GM21576 (cell line): ENCODE results near the gene HTRA1.

Experiments
- ATAC-seq: cut with Tn5 transposase; IDR thresholded peaks from one replicate; pipeline ENCODE4 v1.9.1; 2021; ENCODE audit warnings: mild to moderate bottlenecking, moderate library complexity; ENCODE audit not compliant: unreplicated experiment

The HTRA1 gene

GRCh38 chr10:122514045-122514840 is 52.9 kb downstream of the HTRA1 start:
- ATAC-seq = no peak

DNA sequence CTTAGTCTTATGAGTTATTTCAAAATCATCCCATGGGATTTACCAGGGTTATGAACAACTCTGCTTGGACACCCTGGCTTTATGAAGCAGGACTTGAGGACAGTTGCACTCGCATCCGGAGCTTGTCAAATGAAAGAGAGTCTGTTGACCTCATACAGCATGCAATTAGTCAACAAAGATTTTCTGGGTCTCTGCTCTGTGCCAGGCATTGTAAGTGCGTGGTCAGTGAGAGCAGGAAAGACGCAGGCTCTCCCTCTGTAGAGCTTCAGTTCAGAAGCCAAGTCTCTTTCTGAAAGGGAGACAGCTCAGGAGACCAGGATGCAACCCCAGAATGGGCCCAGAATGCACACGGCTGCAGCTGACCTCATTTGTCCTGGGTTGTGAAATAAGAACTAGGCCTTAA is 53.7 kb downstream of the HTRA1 start:
- ATAC-seq = no peak

DNA sequence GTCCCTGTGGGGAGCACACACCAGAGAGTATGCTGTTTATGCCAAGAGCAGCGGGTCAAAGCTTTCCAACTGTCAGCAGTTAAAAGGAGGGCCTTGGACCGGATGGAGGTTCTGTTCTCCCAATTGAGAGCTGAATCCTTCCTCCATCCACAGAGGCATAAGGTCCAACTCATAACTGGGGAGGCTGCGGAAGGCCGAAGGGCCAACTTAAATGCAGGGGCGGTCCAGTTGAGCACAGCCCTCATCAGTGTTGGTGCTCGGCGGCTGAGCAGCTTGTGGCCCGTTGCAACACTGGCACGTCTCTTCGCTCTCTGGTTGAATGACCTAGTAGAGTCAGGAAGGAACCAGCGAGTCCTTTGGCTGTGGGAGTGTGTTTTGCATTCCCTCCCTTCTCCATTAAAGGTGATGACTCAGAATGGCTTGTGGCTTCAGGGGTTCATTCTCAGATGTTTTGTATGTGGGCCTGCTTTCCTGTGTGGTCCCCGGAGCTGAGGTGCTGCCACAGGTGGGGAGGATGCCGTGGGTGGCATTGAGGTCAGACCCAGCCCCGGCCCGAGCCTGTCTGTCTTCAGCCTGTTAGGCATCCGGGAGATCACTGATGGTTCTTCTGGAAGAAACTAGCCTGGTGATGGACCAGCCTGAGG is 54.4 kb downstream of the HTRA1 start:
- ATAC-seq = no peak

GRCh38 chr10:122516734-122517133 is 55.4 kb downstream of the HTRA1 start:
- no peak for ATAC-seq

DNA sequence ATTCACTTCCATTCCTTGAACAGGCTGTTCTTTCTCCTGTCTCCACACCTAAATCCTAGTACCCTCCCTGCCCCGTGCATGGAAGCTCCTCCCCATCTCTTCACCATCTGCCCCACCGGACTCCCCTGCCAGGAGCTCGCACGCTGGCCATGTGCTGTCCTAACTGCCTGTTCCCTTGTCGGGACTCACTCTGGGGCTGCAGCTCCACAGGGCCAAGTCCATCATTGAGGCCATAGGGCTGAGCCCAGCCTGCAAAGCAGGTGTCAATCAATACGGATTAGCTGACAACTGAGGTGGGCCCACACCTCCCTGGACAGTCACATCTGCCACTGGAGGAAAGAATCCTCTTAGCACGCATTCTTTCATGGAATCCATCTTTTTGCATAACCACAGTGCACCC is 57.8 kb downstream of the HTRA1 start:
- ATAC-seq = no peak

- ATAC-seq = no peak
Measured at GRCh38 chr10:122519873-122520272, 58.5 kb downstream of the HTRA1 start.

- no peak for ATAC-seq
Measured at GRCh38 chr10:122521011-122521410, 59.7 kb downstream of the HTRA1 start.

DNA sequence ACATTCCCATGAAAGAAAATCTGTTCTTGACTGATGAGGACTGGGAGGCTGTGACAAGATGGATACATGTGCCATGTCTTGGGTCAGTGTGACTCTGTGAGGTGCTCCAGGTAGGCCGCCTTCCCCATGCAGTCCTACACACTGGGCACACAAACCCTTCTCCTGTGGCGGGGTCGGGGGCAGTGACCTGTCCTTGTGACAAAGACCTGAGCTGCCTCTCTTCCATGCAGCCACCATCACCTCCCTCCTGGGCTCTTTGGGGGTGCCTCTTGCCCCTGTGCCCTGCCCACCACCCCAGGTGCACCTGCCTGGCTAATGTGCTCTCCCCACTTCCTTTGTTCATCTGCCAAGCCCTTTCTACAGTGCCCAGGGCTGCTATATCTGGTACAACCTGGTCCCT is 63.5 kb downstream of the HTRA1 start:
- ATAC-seq = no peak

DNA sequence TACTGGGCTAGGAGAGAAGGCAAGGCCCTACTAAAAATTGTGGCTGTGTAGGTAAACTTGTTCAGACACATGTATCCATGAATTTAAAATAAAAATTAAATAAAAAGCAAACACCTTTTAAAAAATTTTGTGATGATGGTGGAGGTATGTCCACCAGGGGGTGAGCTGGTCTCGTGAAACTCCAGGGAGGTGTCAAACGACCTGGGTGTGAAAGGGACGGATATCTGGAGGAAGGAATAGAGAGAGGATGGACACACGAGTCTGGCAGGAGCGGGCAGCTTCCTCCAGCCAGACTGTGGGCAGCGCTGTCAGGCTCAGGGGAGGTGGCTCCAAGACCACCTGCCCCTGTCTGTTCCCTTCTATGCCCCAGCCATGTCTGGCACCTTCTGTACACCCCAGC is 64.4 kb downstream of the HTRA1 start:
- no peak for ATAC-seq

- no peak for ATAC-seq
Measured at GRCh38 chr10:122526892-122527291, 65.5 kb downstream of the HTRA1 start.

DNA sequence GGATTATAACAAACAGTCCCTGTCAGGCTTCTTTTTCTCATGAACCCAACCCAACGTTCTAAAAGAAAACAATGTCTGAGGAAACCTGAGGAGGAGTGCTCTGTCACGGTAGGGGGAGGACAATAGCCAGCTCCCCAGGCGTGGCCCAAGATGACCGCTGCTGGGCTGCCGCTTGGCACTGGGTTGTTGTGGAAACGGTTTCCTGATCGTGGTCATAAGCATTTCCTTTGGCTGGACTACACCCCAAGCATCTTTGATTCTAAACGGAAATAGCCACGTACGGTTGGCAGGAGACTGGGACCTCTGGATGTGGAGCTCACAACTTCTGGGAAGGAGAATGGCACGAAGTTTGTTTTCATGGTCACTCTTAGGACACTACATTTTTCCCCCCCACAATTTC is 68.8 kb downstream of the HTRA1 start:
- ATAC-seq = no peak

GRCh38 chr10:122531261-122531660 is 69.9 kb downstream of the HTRA1 start:
- no peak for ATAC-seq

GRCh38 chr10:122531939-122532338 is 70.6 kb downstream of the HTRA1 start:
- ATAC-seq = no peak

DNA sequence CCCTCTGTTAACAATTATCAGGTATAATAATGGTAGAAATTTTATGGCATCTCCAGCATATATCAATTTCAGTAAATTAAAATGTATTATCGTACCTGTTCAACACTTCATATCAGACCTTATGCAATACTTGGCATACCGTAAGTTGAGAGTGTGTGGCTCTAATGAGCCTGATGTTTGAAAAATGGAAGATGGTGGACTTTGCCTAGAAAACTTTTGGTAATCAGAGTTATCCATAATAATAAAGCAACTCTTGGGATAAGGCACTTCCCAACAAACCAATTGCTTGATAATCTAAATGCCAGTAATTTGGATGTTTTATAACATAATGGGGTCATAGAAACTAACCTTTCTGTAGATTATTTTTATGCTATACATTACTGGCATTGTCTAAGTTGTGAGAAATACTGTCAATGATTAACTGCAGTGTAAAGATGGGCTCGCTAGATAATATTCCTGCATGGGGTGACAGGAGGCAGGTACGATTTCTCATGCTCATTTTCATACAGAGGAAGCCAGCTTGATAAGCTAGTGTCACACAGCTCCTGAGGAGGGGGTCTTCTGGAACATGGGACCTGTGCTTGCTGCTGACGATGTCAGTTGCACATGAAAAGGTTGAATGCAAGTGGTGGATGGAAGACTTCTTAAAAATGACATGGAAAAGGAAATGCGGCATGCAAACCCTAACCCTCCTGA is 71.4 kb downstream of the HTRA1 start:
- no peak for ATAC-seq

DNA sequence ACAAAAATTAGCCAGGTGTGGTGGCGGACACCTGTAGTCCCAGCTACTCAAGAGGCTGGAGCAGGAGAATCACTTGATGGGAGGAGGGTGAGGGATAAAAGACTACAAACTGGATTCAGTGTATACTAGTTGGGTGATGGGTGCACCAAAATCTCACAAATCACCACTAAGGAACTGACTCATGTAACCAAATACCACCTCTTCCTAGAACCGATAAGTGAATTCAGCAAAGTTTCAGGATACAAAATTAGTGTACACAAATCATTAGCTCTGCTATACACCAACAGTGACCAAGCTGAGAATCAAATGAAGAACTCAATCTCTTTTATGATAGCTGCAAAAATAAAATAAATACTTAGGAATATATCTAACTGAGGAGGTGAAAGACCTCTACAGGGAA is 76.2 kb downstream of the HTRA1 start:
- no peak for ATAC-seq

- ATAC-seq = no peak
Measured at GRCh38 chr10:122541541-122542002, 80.2 kb downstream of the HTRA1 start.

- no peak for ATAC-seq
Measured at GRCh38 chr10:122543676-122544445, 82.5 kb downstream of the HTRA1 start.

DNA sequence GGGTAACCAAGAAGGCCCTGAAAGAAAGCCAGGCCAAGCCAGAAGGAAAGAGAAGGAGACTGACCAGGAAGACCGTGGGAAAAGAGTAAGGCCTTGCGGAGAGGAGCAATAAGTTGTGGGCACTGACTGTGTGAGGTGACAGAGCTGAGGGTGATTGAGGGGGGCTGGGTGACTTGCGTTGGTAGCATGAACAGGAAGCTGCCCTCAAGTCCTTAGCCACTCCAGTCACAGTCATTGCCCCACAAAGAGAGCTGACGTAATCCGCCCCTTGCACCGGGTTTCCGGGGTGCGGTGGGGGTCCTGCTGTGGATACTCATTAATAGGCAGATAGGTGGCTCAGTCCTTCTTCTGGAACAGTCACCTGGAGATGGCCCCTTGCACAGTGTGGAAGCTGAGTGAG is 83.1 kb downstream of the HTRA1 start:
- no peak for ATAC-seq

DNA sequence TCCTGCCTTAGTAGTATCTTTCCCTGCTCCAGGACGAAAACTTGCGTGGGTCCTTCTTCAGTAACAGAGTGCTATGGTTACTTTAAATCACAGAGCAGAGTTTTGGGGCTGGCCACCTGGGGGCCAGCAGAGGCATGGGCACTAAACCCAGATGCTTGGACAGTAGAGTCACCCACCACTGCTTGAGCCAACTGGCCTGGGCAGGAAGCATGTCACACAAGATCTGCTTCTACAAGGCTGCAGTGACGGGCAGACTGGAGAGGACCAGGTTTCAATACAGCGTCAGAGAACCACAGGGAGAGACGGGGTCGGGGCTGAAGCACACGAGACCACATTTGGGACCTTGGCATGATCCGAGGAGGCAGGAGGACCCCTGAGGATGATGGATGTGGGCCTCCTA is 84.9 kb downstream of the HTRA1 start:
- no peak for ATAC-seq

GRCh38 chr10:122548407-122549085 is 87.2 kb downstream of the HTRA1 start:
- no peak for ATAC-seq

DNA sequence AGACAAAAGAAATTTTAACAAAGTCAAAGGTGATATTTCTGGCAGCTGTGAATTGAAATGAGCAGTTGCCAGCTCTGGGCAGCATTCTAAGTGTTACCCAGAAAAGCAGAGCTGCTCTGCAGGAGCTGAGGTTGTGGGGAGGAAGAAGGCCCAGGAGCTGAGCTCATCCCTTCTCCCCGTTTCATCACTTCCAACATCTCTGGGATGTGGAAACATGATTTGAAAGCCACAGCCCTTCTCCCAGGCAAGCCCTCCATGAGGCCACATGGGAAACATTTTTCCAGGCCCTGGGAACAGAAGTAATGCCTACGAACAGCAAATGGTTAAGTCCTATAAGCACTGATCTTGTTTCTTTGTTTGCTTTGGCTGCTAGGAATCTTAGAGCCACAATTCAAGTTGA is 88.3 kb downstream of the HTRA1 start:
- ATAC-seq = no peak
